ENCODE measurements around the gene ADARB1.

GRCh38 chr21:45095505-45095904 lies 21.1 kb downstream of the ADARB1 start:
- TF ChIP-seq EP300 (IDR thresholded peaks at IDR 0.05) (no peak), POLR2A (IDR thresholded peaks at IDR 0.05) (no peak), CTCF (IDR thresholded peaks at IDR 0.05) (no peak), POLR2AphosphoS5 (IDR thresholded peaks at IDR 0.05) (no peak)

Measured in stomach (tissue), 4 donors.